GM12801 (cell line): Measurements from ENCODE around the gene DVL1.

ENCODE experiments used
- TF ChIP-seq, protein P1 (sequence below): IDR thresholded peaks from one replicate; pipeline ENCODE4 v1.5.1; 2011; ENCODE audit warnings: control low read depth; ENCODE audit not compliant: insufficient read length; ENCODE audit errors: extremely low read depth

Gene DVL1

DNA sequence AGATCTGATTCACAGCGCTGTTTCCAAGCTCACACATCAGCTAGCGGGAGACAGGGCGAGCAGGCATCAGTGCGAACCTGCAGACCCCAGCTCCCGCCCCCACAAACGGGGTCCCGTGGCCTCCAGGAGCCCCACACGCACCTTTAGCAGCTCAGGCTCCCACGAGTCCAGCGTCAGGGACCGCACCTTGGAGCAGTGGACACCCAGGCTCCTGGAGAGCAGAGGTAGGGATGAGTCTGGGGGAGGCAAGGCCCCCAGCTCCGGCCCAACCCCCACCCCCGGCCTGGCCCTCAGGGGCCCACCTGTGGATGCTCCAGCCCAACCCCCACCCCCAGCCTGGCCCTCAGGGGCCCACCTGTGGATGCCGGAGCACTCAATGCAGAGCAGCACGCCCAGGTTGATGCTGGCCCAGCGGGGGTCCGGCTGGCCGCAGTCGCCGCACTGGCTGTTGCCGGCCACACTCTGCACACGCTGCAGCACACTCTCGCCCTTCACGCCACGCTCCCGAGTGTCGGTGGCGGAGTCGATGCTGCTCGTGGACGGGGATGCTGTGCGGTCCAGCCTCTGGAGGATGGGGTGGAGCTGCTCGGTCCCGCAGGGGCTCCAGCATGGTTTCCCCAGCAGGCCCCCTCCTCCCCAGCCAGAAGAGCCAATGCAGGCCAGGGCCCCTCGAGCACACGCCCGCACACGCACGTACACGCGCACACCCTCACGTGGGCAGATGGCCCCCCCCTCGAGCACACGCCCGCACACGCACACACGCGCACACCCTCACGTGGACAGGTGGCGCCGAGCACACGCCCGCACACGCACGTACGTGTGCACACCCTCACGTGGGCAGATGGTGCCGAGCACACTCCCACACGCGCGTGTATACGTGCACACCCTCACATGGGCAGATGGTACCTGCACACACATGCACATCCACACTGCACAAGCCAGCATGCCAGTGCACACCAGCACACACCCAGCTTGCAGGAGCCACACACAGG, 52.9 kb downstream of the DVL1 start:
- TF ChIP-seq, protein P1, sequence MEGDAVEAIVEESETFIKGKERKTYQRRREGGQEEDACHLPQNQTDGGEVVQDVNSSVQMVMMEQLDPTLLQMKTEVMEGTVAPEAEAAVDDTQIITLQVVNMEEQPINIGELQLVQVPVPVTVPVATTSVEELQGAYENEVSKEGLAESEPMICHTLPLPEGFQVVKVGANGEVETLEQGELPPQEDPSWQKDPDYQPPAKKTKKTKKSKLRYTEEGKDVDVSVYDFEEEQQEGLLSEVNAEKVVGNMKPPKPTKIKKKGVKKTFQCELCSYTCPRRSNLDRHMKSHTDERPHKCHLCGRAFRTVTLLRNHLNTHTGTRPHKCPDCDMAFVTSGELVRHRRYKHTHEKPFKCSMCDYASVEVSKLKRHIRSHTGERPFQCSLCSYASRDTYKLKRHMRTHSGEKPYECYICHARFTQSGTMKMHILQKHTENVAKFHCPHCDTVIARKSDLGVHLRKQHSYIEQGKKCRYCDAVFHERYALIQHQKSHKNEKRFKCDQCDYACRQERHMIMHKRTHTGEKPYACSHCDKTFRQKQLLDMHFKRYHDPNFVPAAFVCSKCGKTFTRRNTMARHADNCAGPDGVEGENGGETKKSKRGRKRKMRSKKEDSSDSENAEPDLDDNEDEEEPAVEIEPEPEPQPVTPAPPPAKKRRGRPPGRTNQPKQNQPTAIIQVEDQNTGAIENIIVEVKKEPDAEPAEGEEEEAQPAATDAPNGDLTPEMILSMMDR: no peak

DNA sequence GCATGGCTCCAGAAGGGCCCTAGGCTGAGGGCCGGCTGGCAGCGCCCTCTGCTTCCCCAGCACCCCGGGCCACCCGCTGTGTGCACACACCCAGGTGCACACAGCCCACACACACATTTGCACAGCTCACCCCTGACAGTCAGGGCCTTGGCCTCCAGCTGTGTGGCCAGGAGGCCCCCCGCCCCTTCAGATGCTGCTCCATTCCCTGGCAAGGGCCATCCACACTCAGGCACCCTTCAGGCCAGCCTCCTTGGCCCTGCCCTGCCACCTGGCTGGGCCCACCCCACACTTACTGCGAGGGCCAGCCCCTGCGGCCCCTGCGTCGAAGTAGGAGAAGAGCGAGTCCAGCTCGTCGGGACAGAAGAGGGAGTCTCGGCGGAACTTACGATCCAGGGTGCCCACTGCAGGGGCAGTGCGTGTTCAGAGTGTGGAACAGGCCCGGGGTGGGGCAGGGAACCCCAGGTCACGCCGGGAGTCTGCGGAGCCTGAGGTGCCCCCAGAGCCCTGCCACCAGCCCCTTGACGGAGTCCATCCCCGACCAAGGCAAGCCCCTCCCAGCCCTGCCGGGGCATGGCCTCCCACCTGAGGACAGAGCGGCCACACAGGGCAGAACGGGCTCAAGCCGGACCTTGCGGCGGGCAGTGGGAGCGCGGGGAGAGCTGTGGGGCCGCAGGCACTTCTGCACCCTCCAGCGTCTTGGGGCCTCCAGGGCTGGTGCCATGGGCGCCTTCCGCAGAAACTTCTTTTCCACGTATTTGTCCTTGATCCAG, 53.9 kb downstream of the DVL1 start:
- TF ChIP-seq, protein P1: no peak

DNA sequence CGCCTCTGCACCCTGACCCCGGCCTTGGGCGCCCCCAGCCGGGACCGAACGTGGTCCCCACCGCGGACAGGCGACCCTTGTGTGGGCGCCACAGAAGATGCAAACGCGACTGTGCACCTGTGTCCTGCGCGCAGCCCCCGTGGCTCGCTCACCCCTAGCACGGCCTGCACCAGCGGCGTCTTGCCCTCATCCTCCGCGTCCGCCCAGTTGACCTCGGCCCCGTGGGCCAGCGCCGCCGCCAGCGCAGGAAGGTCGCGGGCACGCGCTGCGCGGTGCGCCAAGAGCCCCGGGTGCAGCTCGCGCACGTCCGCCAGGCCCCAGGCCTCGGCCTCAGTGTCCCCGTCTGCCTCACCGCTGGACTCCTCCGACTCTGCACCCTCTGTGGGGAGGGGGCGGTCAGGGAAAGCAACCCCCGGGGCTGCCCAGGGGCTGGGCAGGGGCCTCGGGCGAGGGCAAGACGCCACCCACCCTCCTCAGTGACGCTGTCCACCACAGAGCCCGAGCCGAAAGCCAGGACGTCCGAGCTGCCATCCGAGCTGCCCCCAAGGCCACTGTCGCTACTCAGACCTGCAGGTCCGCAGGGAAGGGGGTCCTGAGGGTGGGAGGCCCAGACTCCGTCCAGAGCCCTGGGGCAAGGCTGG, 54.8 kb downstream of the DVL1 start:
- TF ChIP-seq, protein P1: no peak

DNA sequence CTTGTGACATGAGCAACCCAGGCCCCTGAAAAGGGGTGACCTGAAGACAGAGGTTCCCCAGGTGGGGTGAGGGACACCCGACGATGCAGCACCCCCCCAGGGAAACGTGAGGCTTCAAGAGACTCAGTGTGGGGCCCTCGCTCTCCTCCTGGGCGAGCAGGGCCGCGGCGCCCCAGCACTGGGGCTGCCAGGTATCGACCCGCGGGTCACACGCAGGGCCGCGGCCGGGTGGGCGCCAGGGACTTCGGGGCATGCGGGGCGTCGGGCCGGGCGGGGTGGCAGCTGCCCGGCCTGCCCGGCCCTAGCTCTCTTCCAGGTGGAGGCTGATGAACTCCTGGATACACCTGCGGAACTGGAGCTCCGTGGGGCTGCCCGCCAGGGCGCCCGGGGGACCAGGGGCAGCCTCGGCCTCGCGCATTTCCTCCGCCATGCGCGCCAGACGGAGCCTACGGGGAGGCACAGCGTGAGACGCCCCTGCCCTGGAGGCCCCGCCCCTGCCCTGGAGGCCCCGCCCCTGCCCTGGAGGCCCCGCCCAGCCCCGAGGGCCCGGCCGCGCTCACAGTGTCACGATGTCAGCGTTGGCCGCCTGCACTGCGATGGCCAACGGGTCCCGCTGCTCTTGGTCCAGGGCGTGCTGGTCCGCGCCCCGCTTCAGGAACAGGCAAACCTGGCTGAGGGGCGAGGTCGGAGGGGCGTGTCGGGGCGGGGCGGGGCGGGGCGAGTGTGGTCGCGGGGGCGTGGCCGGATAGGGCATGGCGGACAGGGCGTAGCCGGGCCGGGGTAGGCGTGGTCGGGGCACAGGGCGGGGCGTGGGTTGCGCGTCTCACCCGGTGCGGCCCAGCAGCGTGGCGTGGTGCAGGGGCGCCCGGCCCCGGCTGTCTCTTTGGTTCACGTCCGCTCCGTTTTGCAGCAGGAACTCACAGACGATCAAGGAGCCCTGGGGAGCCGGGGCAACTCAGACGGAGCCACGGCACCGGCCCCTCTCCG, 55.7 kb downstream of the DVL1 start:
- TF ChIP-seq, protein P1: no peak

DNA sequence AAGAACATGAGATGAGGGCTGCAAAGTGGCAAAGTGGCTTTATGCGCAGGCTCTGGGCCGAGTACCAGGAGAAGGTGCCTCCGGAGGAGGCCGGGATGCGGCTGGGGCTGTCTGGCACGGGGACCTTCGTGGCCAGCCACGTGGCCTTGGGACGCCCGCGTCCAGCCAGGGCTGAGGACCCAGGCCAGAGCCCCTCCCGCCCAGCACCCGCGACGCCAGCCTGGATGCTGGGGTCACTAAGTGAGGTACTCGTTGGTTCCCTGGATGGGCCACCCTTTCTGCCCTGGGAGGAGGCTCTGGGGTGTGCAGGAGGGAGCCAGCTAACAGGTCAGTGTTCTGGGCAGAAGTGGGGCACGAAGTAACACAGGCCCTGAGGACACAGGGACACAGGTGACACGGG, 56.4 kb downstream of the DVL1 start:
- TF ChIP-seq, protein P1: no peak

DNA sequence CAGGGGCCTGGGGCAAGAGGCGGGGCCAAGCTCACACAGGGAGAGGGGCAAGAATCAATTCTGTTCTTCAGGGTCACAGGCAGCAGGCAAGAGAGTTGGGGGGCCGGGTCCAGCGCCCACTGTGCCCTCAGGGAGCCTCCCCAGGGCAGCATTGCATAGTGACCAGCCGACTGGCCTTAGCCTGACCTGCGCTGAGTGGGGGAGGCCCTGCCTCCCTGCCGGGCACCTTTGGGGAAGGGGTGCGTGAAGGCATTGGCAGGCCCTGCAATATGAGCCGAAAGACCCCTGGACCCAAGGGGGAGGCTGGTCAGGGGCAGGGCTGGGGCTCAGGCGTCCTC, 56.8 kb downstream of the DVL1 start:
- TF ChIP-seq, protein P1: no peak
